Left ventricle myocardium inferior (tissue), 1 donor: ENCODE data around the gene MUC3A. TPM values are rescaled to one million over a fixed set of nuclear protein-coding genes. Genes with fewer than 3 reads are reported as not detected.

ENCODE experiments used
- DNase-seq: peaks from one replicate; pipeline ENCODE4 v3.0.0-alpha.2; 2020
- H3K27ac ChIP-seq: fragments of 200-600 bp; replicated peaks from 2 replicates; pipeline ENCODE4 v1.8.0; 2021
- H3K27me3 ChIP-seq: fragments of 200-600 bp; 2 replicates; pipeline ENCODE4 v1.8.0; 2021; ENCODE audit warnings: low read depth
- H3K36me3 ChIP-seq: fragments of 200-600 bp; 2 replicates; pipeline ENCODE4 v1.8.0; 2021
- H3K4me1 ChIP-seq: fragments of 200-600 bp; 2 replicates; pipeline ENCODE4 v1.8.0; 2021
- H3K4me3 ChIP-seq: fragments of 200-600 bp; 2 replicates; pipeline ENCODE4 v1.8.0; 2021; ENCODE audit warnings: mild to moderate bottlenecking, moderate library complexity
- H3K9me3 ChIP-seq: fragments of 200-600 bp; replicated peaks from 2 replicates; pipeline ENCODE4 v1.8.0; 2021
- CTCF ChIP-seq: fragments of 200-600 bp; IDR thresholded peaks from 2 replicates; pipeline ENCODE4 v1.8.0; 2021; ENCODE audit warnings: antibody characterized with exemption, mild to moderate bottlenecking, borderline replicate concordance
- intact Hi-C: fragments of 100-400 bp; cut with micrococcal nuclease; formaldehyde crosslinking; loops from one replicate; pipeline ENCODE4 v1.11.0; 2022
- total RNA-seq: library from RNA; stranded (reverse); fragmentation: NEBNext Ultra II Directional; extraction: Animal tissue kit (Norgen Biotek cat#: 25700); gene quantifications from one replicate; pipeline ENCODE4 v1.2.1, GENCODE V29; 2021
- donor health status: DM: no; HTN: yes; CAD: no; lungs with severe emphysema.

The MUC3A gene
- total RNA-seq, 1 donor from 2014 or later, result 0.19 TPM

GRCh38 chr7:100968650-100969049 lies 19.3 kb downstream of the MUC3A start:
- Histone ChIP-seq H3K4me1 (peaks cover 15% of the 10 kb centered on the region), H3K36me3 (no peaks in the 10 kb centered on the region), H3K4me3 (no peak overlapping the region), H3K27me3 (peaks cover 97% of the 10 kb centered on the region), H3K27ac (no peak overlapping the region), H3K9me3 (no peaks in the 10 kb centered on the region)
- TF ChIP-seq CTCF, result no peak
- no peak for DNase-seq
- intact Hi-C loops, result loop anchor here (10.0 kb wide), 1 partner anchor 86 kb away; no protein-coding TSS in a partner anchor

GRCh38 chr7:100969066-100969615 lies 19.8 kb downstream of the MUC3A start, which contains the start of gene MUC12:
TSS of gene MUC12 (plus strand) at chr7:100969565. CDS start at chr7:100969623, 58 bp downstream.
- Histone ChIP-seq H3K27ac (no peak within 1 kb of the TSS), H3K9me3 (peaks cover 3% of the 10 kb centered on the region), H3K36me3 (no peaks in the 10 kb centered on the region), H3K4me3 (no peak within 1 kb of the TSS), H3K4me1 (peaks cover 15% of the 10 kb centered on the region), H3K27me3 (peaks cover 96% of the 10 kb centered on the region)
- no peak for TF ChIP-seq CTCF
- DNase-seq, result no peak
- intact Hi-C loops, result loop anchor here (10.0 kb wide), 1 partner anchor 86 kb away; no protein-coding TSS in a partner anchor

GRCh38 chr7:100971111-100972001 lies 22.0 kb downstream of the MUC3A start:
- no peak for DNase-seq
- H3K27ac ChIP-seq, result no peak overlapping the region
- H3K36me3 ChIP-seq, result no peaks in the 10 kb centered on the region
- intact Hi-C loops, result no loop called here
- H3K4me1 ChIP-seq, result peaks cover 4% of the 10 kb centered on the region
- H3K27me3 ChIP-seq, result peaks cover 96% of the 10 kb centered on the region
- H3K9me3 ChIP-seq, result peaks cover 7% of the 10 kb centered on the region
- no peak for TF ChIP-seq CTCF
- no peak overlapping the region for H3K4me3 ChIP-seq

GRCh38 chr7:100972002-100972347 lies 22.6 kb downstream of the MUC3A start:
- Histone ChIP-seq H3K9me3 (peaks cover 7% of the 10 kb centered on the region), H3K4me3 (no peak overlapping the region), H3K27me3 (peaks cover 90% of the 10 kb centered on the region), H3K4me1 (no peaks in the 10 kb centered on the region), H3K36me3 (no peaks in the 10 kb centered on the region), H3K27ac (no peak overlapping the region)
- TF ChIP-seq CTCF, result no peak
- DNase-seq, result no peak
- intact Hi-C loops, result no loop called here

- H3K9me3 ChIP-seq, result peaks cover 7% of the 10 kb centered on the region
- no peaks in the 10 kb centered on the region for H3K4me1 ChIP-seq
- H3K4me3 ChIP-seq, result no peak overlapping the region
- no peak for TF ChIP-seq CTCF
- peaks cover 80% of the 10 kb centered on the region for H3K27me3 ChIP-seq
- no peak overlapping the region for H3K27ac ChIP-seq
- no peaks in the 10 kb centered on the region for H3K36me3 ChIP-seq
- no peak for DNase-seq
- intact Hi-C loops, result no loop called here
Measured at GRCh38 chr7:100974021-100974420, 24.7 kb downstream of the MUC3A start.
